HG02571 (cell line): ENCODE results near the gene ZNF646.
"Not testable (repeated sequence)": the region's sequence is repeated elsewhere in the genome, so short reads cannot be mapped to it uniquely, and the experiment has no call there.

ENCODE experiments used
- ATAC-seq: cut with Tn5 transposase; IDR thresholded peaks from one replicate; pipeline ENCODE4 v1.9.1; 2021; ENCODE audit warnings: mild to moderate bottlenecking, moderate library complexity; ENCODE audit not compliant: unreplicated experiment

Gene ZNF646

GRCh38 chr16:31083081-31083480, 8.9 kb downstream of the ZNF646 start:
- ATAC-seq: no peak

DNA sequence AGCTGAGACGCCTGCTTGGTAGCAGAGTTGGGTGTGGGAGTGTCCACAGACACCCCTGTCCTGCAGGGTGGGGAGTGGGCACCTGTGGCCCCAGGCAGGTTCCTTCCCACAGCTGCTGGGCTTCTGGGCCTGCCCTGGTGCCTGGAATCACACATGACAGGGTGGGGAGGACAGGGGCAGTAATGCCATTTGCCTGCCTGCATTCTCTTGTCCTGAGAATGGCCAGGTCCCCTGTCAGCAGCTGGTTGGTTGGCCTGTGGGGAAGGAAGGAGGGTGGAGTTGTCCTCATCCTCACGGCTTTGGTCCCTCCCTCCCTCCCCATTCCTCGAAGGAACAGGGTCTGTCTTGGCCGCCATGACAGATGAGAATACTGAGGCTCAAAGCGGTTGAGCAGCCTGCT, 9.3 kb downstream of the ZNF646 start:
- no peak for ATAC-seq

DNA sequence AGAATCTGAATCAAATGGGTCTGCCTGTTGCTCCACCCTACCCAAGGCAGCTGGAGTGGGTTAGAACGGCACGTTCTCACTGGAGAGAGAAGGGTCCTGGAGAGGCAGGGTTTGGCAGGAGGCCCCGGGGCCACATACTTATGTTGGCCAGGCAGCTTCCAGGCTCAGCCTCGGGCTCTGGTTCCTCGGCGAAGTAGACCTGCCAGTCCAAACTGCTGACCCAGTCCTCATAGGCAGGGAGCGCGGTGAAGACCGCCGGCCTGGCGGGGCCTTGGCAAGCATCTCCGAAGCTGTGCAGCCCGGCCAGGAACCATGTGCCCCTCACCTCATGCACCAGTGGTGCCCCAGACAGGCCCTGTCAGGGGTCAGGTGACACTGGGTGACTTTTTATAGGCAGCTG, 9.8 kb downstream of the ZNF646 start:
- no peak for ATAC-seq

DNA sequence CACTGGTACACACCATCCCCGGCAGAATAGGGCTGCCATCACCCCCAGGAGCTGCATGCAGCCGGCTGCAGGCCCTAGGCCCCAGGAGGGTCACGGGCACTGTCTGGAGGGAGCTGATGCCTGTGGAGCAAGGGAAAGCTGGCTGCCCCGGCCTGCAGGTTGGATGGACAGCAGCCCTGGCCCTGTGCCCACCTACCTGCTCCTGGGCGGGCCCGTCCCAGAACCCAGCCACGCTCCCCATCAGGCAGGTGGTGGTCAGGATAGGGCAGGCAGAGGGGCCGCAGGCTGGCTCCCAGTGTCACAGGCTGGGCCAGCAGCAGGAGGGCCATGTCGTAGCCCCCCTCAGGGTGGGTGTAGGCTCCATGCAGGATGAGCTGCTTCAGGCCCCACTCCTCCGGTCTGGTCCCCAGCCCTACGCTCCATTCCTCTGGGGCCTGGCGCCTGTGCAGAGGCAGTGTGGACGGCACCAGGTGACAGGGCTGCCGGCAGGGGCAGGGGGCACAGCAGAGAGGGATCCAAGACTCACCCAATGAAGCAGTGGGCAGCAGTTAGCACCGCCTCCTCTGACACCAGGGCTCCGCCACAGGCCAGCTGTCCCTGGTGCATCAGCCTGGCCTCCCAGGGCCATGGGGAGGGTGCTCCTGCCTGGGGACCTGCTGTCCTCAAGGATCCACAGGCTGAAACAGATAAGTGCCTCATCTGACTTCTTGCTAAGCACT, 10.5 kb downstream of the ZNF646 start:
- ATAC-seq: no peak

- no peak for ATAC-seq
These were observed 11.2 kb downstream of the ZNF646 start for GRCh38 chr16:31085411-31085810.

DNA sequence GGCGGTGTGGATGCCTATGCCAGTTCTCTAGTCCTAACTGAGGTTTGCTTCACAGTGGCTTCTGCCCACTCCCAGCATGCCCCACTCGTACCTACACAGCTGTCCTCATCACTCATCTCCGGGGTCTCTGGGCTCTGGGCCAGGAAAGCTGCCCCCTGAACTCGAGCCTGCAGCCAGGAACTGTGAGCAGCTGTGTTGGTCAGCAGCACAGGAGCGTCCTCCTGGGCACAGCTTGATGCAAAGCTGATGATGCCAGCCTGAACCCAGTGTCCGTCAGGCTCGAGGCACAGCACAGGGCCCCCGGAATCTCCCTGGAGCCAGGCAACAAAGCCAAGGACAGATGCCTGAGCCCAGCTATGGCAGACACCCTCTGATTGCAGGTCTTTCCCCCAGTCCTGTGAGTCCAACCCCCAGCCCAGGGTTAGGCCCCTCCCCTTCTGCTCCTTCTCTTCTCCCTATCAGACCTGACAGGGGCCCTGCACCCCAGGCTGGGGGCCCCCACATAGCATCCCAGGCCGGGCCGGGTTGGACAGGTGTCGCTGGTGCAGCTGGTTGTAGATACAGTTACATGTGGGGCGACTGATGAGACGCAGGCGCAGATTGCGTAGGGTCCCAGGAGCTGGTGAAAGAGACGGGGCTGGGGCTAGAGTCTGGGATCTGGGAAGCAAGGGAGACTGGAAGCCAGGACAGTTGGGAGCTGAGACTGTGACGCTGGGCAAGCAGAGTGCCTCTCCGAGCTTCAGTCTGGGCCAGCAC, 11.8 kb downstream of the ZNF646 start:
- no peak for ATAC-seq

- no peak for ATAC-seq
These were observed 12.3 kb downstream of the ZNF646 start for GRCh38 chr16:31086629-31086906.

GRCh38 chr16:31087481-31087880, 13.3 kb downstream of the ZNF646 start:
- no peak for ATAC-seq

GRCh38 chr16:31087971-31088370, 13.7 kb downstream of the ZNF646 start:
- no peak for ATAC-seq

GRCh38 chr16:31088459-31089183, 14.4 kb downstream of the ZNF646 start, which contains the start of gene PRSS53:
Gene PRSS53, minus strand, starts transcription at chr16:31088943. Its CDS starts 134 bp downstream, at chr16:31088809.
- ATAC-seq: no peak

- no peak for ATAC-seq
These were observed 15.0 kb downstream of the ZNF646 start for GRCh38 chr16:31089199-31089598.

- no peak for ATAC-seq
These were observed 16.3 kb downstream of the ZNF646 start for GRCh38 chr16:31090540-31090939.

- ATAC-seq: no peak
These were observed 18.1 kb downstream of the ZNF646 start for GRCh38 chr16:31092330-31092729.

DNA sequence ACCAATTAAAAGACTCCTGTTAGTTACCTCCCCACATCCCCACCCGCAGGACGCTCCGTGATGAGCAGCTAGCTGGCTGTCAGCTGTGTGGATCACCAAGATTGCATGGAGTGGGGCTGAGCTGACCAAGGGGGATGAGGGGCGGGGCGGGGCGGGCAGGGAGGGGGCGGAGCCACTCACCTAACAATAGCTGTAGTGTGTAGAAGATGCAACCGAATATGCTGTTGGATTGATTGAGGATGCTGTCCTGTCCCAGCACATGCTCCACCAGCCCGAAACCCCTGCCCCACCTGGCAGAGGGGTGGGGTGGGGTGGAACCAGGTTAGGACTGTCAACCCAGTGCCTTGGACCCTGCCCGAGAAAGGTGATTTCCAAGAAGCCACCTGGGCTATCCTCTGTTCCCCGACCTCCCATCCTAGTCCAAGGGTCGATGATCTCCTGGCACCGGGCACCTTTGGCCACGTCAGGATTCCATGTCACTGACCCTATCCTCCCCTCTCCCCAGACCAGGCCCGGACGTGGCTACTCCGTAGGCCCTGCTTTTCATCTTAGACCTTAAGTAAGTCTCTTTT, 19.0 kb downstream of the ZNF646 start:
- ATAC-seq: no peak

DNA sequence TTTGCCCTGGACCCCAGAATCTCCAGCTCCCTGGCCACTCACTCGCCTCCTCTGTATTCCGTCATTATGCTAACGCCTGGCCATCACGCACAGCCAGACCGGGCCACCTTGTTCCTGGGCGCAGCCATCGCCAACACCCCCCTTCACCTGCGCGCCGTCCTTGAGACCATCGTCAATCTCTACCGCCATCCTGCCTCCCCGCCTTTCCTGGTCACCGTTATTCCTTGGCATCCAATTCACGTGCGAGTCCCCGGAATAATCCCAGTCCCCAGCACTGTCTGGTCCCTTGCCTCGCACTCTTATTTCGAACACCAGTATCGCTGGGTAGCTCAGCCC, 19.8 kb downstream of the ZNF646 start:
- ATAC-seq: no peak

- ATAC-seq: peak; percentile 79
These were observed 20.4 kb downstream of the ZNF646 start, which contains the start of gene VKORC1 for GRCh38 chr16:31094424-31095120. Gene VKORC1, minus strand, starts transcription at chr16:31094797. Its CDS starts 68 bp downstream, at chr16:31094729.

GRCh38 chr16:31099860-31100638, 25.8 kb downstream of the ZNF646 start:
- no peak for ATAC-seq

GRCh38 chr16:31100876-31101641, 26.8 kb downstream of the ZNF646 start:
- not testable (repeated sequence) for ATAC-seq

DNA sequence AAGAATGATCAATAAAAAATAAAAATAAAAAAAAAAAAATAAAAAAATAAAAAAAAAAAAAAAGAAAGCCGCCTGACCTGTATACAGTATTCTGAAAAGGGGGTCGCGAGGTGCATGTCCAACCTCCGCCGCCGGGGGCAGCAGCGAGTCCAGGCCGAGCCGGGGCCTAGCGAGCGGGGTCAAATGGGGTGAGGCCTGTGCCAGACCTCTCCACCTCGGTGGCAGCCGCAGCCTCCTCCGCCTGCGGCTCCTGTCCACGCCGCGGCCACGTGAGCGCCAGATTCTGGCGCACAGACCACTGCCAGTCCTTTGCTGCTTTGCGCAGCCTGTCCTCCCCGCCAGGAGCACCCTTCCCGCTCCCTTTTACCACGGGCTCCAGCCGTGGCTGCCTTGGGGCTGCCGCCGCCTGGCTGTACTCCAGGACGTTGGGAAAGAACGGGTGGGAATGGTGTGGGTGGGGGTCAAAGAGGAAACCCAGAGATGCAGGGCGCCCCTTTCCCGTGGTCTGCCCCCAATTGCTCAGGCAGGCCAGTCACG, 31.5 kb downstream of the ZNF646 start:
- peak; percentile 35 for ATAC-seq
